Left lobe of liver (tissue), 2 donors: ENCODE measurements around the gene AMBRA1. TPM values are rescaled to one million over a fixed set of nuclear protein-coding genes. Genes with fewer than 3 reads are reported as not detected.
"Not testable (repeated sequence)": the region's sequence is repeated elsewhere in the genome, so short reads cannot be mapped to it uniquely, and the experiment has no call there.

Source experiments
- ATAC-seq: fragments of 200-7000 bp; cut with Tn5 transposase; one replicate; pipeline ENCODE4 v1.9.1; 2020; ENCODE audit warnings: mild to moderate bottlenecking, moderate library complexity
- DNase-seq: peaks from one replicate; pipeline ENCODE4 v3.0.0-alpha.2; 2020; ENCODE audit warnings: low spot score
- total RNA-seq: library from RNA; stranded (reverse); gene quantifications from one replicate; pipeline ENCODE4 v1.2.1, GENCODE V29; 2021
- donor health status: DM: no; HTN: no; CAD: no; lungs with moderate emphysema.
- donor health status: DM: no; HTN: yes; CAD: no.

AMBRA1 gene
- total RNA-seq, 1 donor from 2014 or later: 14.7 TPM

DNA sequence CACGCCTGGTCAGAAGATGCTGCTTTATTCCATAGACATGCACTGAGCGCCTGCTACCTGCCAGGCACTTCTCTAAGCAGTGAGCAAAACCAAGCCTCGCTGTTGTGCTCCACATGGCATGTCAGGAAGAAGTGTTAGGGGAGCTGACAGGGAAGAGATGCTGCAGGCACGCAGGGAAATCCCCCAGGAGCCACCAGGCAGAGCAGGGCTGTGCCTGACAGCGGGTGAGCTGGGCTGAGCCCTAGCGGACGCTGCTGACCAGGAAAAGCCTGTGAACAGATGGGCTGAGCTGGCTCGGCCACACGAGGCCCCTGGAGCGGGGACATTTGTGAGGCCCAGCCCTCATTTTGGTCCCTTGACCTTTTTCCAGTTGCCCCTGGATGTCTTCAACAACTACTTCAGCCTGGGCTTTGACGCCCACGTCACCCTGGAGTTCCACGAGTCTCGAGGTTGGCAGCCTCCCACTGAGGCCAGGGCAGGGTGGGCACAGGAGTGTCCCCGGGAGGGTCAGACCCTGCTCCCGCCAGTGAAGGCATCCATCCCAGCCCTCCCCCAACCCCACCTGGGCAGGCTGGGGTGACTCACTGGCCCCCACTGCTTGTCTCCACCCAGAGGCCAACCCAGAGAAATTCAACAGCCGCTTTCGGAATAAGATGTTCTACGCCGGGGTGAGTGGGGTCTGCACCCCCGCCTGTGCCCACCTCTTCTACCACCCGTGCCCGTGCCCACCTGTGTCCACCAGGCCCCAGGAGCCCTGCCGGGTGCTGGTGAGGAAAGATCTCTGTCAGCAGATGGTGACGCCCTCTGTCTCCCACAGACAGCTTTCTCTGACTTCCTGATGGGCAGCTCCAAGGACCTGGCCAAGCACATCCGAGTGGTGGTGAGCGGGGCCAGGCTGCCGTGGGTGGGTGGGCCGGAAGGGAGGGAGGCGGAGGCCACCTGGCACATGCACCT is 219.8 kb downstream of the AMBRA1 start:
- DNase-seq (no peak), ATAC-seq (no peak)

DNA sequence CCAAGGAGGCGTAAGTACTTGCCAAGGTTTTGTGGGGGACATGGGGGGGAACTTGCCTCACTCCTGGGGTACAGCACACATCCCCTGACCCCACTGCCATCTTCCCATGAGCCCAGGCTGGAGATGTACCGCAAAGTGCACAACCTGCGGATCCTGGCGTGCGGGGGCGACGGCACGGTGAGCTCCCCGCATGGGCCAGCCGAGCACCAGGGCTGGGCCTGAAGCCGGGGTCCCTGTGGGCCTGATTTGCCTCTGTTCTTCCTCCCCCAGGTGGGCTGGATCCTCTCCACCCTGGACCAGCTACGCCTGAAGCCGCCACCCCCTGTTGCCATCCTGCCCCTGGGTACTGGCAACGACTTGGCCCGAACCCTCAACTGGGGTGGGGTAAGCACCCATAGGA is 221.3 kb downstream of the AMBRA1 start:
- not testable (repeated sequence) for DNase-seq, ATAC-seq

DNA sequence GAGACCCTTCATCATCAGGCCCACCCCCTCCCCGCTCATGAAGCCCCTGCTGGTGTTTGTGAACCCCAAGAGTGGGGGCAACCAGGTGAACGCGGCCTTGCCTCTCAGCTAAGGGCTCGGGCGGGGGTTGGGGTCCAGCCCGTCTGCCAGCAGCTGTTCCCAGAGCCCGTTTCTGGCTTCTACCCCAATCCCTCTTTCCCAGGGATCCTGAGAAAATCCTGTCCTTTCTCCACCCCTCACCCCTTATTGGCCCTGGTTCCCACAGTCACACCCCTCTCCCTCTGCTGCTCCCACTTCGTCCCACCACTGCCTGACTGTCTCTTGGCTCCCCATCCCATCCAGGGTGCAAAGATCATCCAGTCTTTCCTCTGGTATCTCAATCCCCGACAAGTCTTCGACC is 221.7 kb downstream of the AMBRA1 start:
- DNase-seq (no peak), ATAC-seq (no peak)

DNA sequence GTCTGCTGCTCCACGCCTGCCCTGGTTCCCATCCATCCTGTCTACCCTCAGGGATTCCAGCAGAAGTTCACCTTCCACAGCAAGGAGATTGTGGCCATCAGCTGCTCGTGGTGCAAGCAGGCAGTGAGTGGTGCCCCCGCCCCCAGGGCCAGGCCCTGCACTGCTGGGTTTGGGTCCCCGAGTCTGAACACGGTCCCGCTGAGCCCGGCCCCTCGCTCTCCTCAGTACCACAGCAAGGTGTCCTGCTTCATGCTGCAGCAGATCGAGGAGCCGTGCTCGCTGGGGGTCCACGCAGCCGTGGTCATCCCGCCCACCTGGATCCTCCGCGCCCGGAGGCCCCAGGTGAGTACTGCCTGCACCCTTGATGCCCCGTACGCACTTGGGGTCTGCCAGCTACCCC is 222.6 kb downstream of the AMBRA1 start:
- not testable (repeated sequence) for ATAC-seq, DNase-seq

DNA sequence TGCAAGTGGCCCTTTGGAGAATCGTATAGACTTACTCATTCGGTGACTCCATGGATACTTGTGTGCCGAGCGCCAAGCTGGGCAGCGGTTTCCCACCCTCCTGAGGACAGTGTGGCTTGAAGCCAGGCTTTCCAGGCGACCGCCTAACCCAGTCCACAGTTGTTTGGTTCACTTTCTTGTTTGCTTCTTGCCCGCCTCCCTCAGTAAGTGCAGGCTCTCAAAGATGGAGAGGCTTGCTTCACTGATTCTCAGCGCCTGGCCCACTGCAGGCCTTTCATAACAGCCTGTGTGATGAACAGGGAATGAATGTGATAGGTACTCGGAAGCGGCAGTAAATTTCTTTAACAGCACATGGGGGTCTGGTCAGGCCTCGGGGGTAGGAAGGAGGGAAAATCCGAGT is 223.6 kb downstream of the AMBRA1 start:
- DNase-seq (no peak), ATAC-seq (no peak)

DNA sequence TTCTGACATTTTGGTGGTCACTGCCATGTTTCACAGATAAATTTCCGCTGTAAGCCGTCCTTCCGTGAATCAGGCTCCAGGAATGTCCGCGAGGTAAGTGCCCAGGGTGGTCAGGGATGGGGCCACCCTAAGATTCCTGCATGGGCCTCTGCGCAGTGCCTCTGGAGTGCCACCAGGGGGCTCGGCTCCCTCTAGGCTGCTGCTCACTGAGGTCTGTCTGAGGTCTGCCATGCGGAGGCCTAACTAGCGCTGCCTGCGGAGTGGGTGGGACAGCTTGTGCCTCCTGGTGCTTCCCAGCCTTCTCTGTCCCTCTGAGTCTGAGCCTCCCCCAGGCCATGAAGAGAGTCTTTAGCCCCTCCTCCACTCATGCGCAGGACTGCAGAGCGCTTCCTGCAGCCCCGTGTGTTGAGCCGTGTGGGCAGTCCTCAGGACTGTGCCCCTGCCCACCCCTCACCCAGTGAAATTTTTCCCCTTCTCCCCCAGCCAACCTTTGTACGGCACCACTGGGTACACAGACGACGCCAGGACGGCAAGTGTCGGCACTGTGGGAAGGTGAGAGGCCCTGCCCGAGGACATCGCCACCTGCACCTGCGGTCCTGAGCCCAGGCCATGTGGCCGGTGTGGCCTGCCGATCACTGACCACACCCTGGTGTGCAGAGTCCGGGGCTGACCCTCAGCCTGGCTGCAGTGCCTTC is 224.2 kb downstream of the AMBRA1 start:
- ATAC-seq (peak; percentile 66), DNase-seq (no peak)

DNA sequence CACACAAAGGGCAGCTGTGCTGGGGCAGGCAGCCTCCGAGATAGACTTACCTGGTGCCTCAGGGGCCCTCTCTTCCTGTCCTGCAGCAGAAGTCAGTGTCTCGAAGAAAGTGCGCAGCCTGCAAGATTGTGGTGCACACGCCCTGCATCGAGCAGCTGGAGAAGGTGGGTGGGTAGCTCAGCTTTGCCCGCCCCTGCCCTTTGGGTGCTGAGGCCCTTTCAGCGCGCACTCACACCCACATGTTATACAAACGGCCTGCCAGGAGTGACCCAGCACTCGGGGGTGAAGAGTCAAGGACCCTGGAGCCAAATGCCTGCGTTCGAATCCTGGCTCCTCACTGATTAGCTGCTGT is 225.9 kb downstream of the AMBRA1 start:
- DNase-seq (no peak), ATAC-seq (no peak)

DNA sequence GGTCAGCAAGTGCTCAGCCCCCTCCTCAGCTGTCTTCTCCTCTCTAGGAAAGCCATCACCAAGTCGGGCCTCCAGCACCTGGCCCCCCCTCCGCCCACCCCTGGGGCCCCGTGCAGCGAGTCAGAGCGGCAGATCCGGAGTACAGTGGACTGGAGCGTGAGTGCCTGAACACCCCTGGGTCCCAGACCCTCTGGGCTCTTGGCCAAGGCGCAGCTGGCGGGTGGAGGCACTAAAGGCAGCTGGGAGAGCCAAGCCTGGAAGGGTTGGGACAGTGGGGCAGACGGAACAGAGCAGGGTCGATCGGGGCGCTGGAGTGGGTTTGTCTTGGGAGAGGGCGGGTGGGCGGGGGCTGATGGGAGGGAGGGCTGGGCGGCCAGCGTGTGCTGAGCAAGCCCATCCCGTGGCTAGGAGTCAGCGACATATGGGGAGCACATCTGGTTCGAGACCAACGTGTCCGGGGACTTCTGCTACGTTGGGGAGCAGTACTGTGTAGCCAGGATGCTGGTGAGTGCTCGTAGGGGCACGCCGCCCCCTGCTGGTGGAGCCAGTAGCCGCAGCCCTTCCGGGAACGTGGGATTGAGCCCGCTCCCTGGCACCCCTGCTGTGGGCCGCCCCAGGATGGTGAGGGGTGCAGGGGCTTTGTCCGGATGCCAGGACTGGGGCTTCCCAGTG is 226.4 kb downstream of the AMBRA1 start:
- peak; percentile 74 for ATAC-seq

DNA sequence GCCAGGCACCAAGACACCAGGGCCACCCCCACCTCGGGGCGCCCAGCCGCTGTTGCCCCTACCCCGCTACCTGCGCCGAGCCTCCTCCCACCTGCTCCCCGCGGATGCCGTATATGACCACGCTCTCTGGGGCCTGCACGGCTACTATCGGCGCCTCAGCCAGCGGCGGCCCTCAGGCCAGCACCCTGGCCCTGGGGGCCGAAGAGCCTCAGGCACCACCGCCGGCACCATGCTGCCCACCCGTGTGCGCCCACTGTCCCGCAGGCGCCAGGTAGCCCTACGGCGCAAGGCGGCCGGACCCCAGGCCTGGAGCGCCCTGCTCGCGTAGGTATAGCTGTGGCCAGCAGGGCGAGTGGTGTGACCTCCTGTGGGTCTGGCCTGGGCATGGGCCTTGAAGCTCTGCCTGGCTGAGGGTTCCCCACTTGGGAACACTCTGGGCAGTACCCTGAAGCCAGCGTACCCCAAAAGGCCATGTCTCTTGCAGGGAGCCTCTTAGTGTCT is 227.1 kb downstream of the AMBRA1 start:
- ATAC-seq: no peak

More for the DNA sequence above, 226.4 kb downstream of the AMBRA1 start:
- DNase-seq: no peak

DNA sequence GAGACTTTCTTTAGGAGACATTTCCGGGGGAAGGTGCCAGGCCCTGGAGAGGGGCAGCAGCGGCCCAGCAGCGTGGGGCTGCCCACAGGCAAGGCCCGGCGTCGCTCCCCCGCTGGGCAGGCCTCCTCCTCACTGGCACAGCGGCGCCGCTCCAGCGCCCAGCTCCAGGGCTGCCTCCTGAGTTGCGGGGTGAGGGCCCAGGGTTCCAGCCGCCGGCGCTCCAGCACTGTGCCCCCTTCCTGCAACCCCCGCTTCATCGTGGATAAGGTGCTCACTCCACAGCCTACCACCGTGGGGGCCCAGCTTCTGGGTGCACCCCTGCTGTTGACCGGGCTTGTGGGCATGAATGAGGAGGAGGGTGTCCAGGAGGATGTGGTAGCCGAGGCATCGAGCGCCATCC is 227.6 kb downstream of the AMBRA1 start:
- ATAC-seq: no peak
- no peak for DNase-seq

More for the DNA sequence above, 227.1 kb downstream of the AMBRA1 start:
- DNase-seq: no peak

DNA sequence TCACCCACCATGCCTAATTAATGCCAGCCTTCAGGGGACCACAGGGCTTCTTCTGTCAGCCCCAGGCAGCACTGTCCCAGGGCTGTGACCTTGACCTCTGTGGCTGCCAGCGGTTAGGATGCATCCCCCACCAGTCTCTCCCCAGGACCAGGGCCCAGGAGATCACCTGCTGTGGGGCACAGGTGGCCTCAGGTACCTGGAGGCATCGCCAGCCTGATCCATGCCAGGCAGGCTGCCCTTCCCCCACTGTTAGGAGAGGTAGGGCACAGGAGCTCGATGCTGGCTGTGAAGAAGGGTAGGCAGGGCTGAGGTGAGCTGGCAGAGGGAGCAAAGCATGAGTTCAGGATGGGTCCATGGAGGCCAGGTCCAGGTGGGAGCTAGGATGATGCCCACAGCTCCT is 229.0 kb downstream of the AMBRA1 start:
- DNase-seq (no peak), ATAC-seq (no peak)

DNA sequence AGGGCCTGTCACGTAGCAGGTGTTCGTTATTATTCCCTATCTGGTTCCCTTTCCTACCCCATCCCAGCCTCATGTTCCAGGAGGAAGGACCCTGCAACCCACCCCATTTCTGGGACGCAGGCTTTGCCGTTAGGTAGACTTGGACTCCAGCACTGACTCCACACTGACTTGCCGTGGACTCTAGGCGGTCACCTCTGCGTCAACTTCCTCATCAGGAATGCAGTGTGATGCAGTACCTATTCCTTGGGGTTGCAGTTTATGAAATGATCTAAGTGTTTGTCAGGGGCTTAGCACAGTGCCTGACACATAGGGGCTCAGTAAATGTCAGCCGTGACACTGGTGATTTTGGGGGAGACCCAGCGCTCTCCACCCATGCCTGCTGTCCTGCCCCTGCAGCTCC is 229.8 kb downstream of the AMBRA1 start:
- ATAC-seq: no peak
- no peak for DNase-seq

DNA sequence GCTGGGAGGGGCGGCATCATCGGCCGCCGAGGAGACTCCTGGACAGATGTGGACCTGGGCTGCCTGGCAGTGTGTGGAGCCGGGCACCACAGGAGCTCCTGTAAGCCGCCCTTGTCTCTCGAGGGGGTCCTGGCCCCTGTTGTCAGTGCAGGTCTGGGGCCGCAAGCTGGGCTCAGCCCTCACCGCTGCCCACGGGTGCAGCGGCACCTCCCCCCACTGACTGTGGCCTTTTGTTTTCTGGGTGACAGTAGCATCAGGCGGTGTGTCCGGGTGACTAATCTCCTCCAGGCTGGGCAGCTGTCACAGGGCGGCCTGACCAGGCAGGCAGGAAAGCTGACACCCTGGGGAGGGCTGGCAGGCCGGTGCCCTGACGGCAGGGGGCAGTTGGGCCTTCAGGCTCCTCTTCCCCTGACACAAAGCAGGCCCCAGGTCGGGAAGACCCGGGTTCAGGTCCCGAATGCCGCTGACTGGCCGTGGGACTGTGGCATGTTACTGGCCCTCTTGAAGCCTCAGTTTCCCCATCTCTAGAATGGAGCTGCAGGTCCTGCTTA is 230.3 kb downstream of the AMBRA1 start:
- ATAC-seq: peak; percentile 3
- DNase-seq: no peak

DNA sequence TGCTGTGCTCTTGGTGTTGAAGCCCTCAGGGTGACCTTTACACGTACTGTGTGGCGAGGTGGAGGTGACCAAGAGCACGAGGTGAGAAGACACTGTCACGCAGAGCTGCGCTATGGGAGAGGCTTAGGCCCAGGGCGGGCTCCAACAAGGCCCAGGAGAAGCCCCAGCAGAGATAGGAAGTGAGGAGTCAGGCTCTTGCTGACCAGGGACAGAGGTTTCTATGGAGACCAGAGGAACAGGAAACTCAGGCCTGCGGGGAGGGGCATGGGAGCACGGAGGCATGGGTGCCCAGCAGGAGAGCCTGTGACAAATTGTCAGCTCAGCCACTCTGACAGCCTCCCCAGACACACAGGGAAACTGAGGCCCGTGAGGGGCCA is 230.8 kb downstream of the AMBRA1 start:
- DNase-seq: no peak
- ATAC-seq: peak; percentile 67

DNA sequence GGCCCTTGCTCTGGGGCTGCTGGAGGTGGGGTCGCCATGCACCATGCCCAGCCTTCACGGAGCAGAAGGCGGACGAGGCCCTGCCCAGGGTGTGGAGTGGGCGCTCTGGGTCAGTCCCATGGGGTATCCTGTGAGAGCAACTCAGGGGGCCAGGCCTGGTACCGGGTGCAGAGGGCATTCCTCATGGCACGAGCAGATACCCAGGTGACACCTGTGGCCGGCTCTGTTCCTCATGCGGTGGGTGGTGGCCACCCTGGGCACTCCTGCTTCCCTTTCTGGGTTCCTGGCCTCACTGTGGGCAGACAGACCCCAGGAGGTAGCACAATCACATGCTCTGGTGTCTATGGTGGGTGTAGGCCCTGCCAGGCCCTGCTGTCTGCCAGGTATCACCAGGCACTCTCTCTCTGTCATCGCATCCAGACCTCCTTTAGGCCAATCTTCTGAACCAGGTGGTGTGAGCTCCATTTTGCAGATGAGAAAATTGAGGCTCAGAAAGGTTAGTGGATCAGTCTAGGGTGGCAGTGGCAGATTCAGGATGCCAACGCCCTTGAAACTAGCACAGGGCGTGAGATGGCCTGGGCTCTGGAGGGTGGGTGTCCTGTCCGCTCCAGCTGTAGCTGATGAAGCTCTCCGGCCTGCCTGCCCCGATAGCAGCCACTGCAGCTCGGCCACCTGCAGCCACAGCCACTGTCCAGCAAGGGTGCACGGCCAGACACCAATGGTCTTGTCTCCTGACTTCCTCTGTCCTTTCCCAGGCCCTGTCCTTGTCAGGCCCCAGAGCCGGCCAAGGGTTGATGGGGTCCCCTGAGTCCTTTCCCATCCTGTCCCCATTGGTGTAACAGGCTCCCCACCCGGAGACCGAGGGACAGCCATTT is 231.4 kb downstream of the AMBRA1 start:
- no peak for DNase-seq
- no peak for ATAC-seq

DNA sequence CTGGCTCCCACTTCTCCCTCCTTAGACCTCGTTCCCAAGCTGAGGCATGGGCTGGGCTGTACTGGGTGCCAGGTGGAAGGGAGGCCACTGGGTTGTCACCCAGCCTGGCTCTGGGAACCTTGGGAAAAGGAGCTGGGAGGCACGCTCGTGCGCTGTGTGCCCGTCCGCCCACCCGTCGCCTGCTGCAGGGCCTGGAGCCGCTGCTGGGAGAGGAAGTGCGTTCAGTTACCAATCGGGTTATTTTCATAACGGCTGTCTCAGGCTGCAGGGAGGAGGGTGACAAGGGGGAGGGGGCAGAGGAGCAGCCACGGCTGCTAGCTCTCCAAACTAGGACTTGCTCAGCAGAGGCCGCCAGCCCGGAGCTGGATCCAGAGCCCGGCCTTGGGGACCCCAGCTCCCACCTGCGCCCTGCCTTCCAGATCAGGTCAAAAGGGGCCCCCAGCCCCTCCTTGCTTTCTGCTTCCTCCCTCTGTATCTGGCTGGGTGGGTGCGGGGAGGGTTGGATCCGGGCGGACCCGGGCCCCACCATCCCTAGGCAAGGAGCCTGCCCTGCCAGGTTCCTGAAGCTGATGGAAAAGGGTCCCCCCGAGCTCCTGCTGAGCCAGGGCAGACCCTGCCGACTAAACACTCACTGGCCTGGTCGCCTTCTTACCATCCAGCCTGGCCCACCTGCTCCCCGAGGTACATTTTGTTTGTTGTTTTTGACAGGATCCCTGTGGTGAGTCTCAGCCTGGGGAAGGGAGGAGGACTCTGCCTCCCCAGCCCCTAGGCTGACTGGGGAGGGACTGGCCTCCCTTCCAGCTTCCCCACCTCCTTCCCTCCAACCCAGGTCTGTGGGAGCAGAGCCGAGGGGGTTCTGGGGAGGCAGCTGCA is 232.3 kb downstream of the AMBRA1 start:
- no peak for DNase-seq
- ATAC-seq: peak; percentile 57

DNA sequence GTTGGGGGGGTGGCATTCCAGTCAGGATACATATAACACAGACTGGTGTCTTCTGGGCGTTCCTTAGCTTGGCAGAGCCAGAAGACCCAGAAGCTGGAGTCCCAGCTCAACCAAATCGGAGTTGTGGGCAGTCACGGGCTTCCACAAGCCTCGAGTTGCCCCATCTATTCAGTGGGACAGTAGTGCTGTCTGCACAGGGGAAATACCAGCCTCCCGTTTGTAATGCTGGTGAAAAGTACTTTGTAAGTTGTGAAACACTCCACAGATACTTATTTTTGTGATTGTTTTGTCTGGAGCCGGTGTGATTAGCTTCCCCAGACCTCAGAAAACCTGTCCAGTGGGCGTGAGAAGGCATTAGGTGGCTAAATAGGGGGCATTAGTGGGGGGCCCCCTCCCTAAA is 232.9 kb downstream of the AMBRA1 start:
- DNase-seq (no peak), ATAC-seq (no peak)

DNA sequence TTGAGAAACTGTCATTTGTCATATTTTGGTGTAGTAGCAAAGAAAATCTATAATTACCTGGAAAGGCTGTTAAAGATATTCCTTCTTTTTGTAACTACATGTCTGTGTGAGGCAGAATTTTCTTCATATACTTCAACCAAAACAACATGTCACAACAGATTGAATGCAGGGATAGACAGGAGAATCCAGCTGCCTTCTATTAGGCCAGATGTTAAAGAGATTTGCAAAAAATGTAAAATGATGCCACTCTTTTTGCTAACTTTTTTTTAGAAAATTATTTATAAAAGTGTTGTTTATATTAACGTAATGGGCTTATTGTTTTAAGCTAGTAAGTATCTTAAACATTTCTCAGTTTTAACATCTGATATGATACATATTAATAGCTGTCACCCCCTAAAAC is 233.9 kb downstream of the AMBRA1 start:
- no peak for DNase-seq
- ATAC-seq: no peak

DNA sequence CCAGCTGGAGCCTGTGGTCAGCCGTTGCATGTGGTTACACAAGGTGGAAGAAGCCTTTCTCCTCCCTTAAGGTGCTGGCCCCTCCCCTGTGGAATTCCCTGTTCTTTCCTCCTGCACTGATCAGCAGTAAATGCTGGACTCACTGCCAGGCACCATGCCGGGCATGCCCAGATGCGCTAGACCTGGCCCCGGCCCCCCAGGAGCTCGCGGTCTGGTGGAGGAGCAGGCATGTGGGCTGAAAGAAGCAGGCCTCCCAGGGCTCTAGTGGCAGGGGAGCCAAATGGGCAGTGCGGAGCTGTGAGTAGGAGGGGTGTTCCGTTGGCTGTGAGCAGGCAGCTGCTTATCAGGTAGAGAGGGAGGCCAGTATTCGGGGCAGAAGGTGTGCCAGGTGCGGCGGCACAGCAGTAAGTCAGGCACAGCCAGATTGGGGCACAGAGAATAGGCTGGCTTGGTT is 236.3 kb downstream of the AMBRA1 start:
- DNase-seq: no peak
- ATAC-seq: no peak
